HCT116 (cell line): ENCODE data around the gene TESK1. TPM values are rescaled to one million over a fixed set of nuclear protein-coding genes. Genes with fewer than 3 reads are reported as not detected.

ENCODE experiments used
- ATAC-seq: fragments of 200-7000 bp; cut with Tn5 transposase; 2 replicates; pipeline ENCODE4 v1.9.1; 2020; ENCODE audit warnings: mild to moderate bottlenecking, moderate library complexity
- BruUV-seq: library from RNA; stranded (reverse); fragments of 400-500 nt; replicated peaks from 2 replicates; lab custom pipeline; 2021; lab: Mats Ljungman, UMichigan
- CTCF ChIA-PET: fragments of 300-600 bp; sonication (Branson Sonifier 250); formaldehyde crosslinking; loops from one replicate; lab custom pipeline; 2021; ENCODE audit warnings: antibody characterized with exemption; lab: Charles Lee
- POLR2A ChIA-PET: fragments of 300-600, 350-600 bp; sonication (Branson Sonifier 250); formaldehyde crosslinking; loops from one replicate; lab custom pipeline; 2021; ENCODE audit warnings: antibody characterized with exemption; lab: Charles Lee
- RAD21 ChIA-PET, 2 experiments: fragments of 300-600 bp; sonication (Branson Sonifier 250); formaldehyde crosslinking; loops; one replicate each; lab custom pipeline; 2023; ENCODE audit warnings: low total read pairs in 2 of 2; ENCODE audit not compliant: uncharacterized antibody in 2 of 2, unreplicated experiment in 2 of 2, low non-redundant PET in 1 of 2; lab: Charles Lee
- DNase-seq: peaks from one replicate; pipeline ENCODE4 v3.0.0-alpha.2; 2010; ENCODE audit warnings: low read depth, low spot score
- H2AFZ ChIP-seq: fragments of 200-600 bp; shearing (Covaris generic), sonication (generic); 2 replicates; pipeline ENCODE4 v1.6.1; 2017; ENCODE audit warnings: low read depth, mixed run types, mixed read lengths, antibody characterized with exemption, low read length; ENCODE audit not compliant: poor library complexity, severe bottlenecking
- H3K27ac ChIP-seq: 2 replicates; pipeline ENCODE4 v1.5.1; 2012; ENCODE audit warnings: low read depth, low read length
- H3K27me3 ChIP-seq: fragments of 200-600 bp; sonication (generic); 2 replicates; pipeline ENCODE4 v1.6.1; 2016; ENCODE audit warnings: mixed run types, low read length, mixed read lengths; ENCODE audit not compliant: insufficient read depth
- H3K36me3 ChIP-seq, 2 experiments: fragments of 200-500 bp in 1 of 2; fragments of 200-600 bp in 1 of 2; sonication (Bioruptor generic) in 1 of 2; sonication (generic) in 1 of 2; 2 replicates each; pipeline versions ENCODE4 v1.5.1 to v1.6.1; 2014 to 2016; ENCODE audit warnings: low read length in 2 of 2, inconsistent platforms in 1 of 2, mixed read lengths in 1 of 2, mixed run types in 1 of 2; ENCODE audit not compliant: insufficient read depth in 2 of 2, control insufficient read depth in 1 of 2
- H3K4me1 ChIP-seq, 2 experiments: fragments of 200-600 bp in 1 of 2; sonication (generic) in 1 of 2; 2 replicates each; pipeline versions ENCODE4 v1.5.1 to v1.6.1; 2012 to 2017; ENCODE audit warnings: low read length in 2 of 2, inconsistent platforms in 1 of 2, mild to moderate bottlenecking in 1 of 2, mixed read lengths in 1 of 2, mixed run types in 1 of 2, moderate library complexity in 1 of 2; ENCODE audit not compliant: insufficient read depth in 2 of 2, control insufficient read depth in 1 of 2
- H3K4me2 ChIP-seq: fragments of 200-600 bp; sonication (generic); 2 replicates; pipeline ENCODE4 v1.6.1; 2017; ENCODE audit warnings: mixed run types, low read length, mixed read lengths
- H3K4me3 ChIP-seq, 2 experiments: fragments of 200-600 bp in 1 of 2; sonication (generic) in 1 of 2; replicated peaks in 1 of 2; 2 replicates each; pipeline ENCODE4 v1.5.1; 2011 to 2016; ENCODE audit warnings: low read length in 2 of 2, control low read depth in 1 of 2, low read depth in 1 of 2, mild to moderate bottlenecking in 1 of 2, mixed read lengths in 1 of 2, mixed run types in 1 of 2
- H3K79me2 ChIP-seq: fragments of 200-600 bp; sonication (generic); 2 replicates; pipeline ENCODE4 v1.6.1; 2017; ENCODE audit warnings: mild to moderate bottlenecking, mixed run types, low read length, moderate library complexity, mixed read lengths; ENCODE audit not compliant: insufficient read depth
- H3K9ac ChIP-seq: fragments of 200-600 bp; sonication (generic); 2 replicates; pipeline ENCODE4 v1.6.1; 2016; ENCODE audit warnings: low read length, mixed read lengths
- H3K9me2 ChIP-seq: fragments of 200-600 bp; sonication (generic), shearing (Covaris generic); 2 replicates; pipeline ENCODE4 v1.6.1; 2017; ENCODE audit warnings: mixed run types, mild to moderate bottlenecking, moderate library complexity; ENCODE audit not compliant: insufficient read depth
- H3K9me3 ChIP-seq, 2 experiments: fragments of 200-500 bp in 1 of 2; fragments of 200-600 bp in 1 of 2; sonication (Bioruptor generic) in 1 of 2; sonication (generic) in 1 of 2; 2 replicates each; pipeline ENCODE4 v1.6.1; 2014 to 2017; ENCODE audit warnings: low read length in 2 of 2, mixed read lengths in 2 of 2, inconsistent platforms in 1 of 2, low read depth in 1 of 2, mild to moderate bottlenecking in 1 of 2, mixed run types in 1 of 2, moderate library complexity in 1 of 2; ENCODE audit not compliant: control insufficient read depth in 1 of 2, insufficient read depth in 1 of 2
- H4K20me1 ChIP-seq: fragments of 200-600 bp; sonication (generic), shearing (Covaris generic); 2 replicates; pipeline ENCODE4 v1.6.1; 2017; ENCODE audit warnings: mixed run types, mild to moderate bottlenecking, moderate library complexity; ENCODE audit not compliant: insufficient read depth
- CBX3 ChIP-seq: IDR thresholded peaks from 2 replicates; pipeline ENCODE4 v1.6.1; 2012; ENCODE audit warnings: low read depth
- EGR1 ChIP-seq: IDR thresholded peaks from 2 replicates; pipeline ENCODE4 v1.6.1; 2012; ENCODE audit warnings: low read depth
- EZH2phosphoT487 ChIP-seq: fragments of 200-600 bp; IDR thresholded peaks from 2 replicates; pipeline ENCODE4 v1.6.1; 2018; ENCODE audit warnings: antibody characterized with exemption, borderline replicate concordance
- JUND ChIP-seq: IDR thresholded peaks from 2 replicates; pipeline ENCODE4 v1.6.1; 2012
- POLR2A ChIP-seq: IDR thresholded peaks from 2 replicates; pipeline ENCODE4 v1.7.0; 2011; ENCODE audit warnings: borderline replicate concordance; ENCODE audit not compliant: insufficient read depth, insufficient read length; ENCODE audit errors: extremely low read depth
- POLR2AphosphoS5 ChIP-seq: IDR thresholded peaks from 2 replicates; pipeline ENCODE4 v1.6.1; 2011; ENCODE audit warnings: mild to moderate bottlenecking, low read depth, low read length, moderate library complexity
- RAD21 ChIP-seq: IDR thresholded peaks from 2 replicates; pipeline ENCODE4 v1.6.1; 2012; ENCODE audit warnings: low read depth, mild to moderate bottlenecking
- REST ChIP-seq: IDR thresholded peaks from 2 replicates; pipeline ENCODE4 v1.6.1; 2012; ENCODE audit warnings: low read depth
- SIN3A ChIP-seq: IDR thresholded peaks from 2 replicates; pipeline ENCODE4 v1.6.1; 2012; ENCODE audit warnings: low read depth
- SP1 ChIP-seq: IDR thresholded peaks from 2 replicates; pipeline ENCODE4 v1.6.1; 2012; ENCODE audit warnings: low read depth
- SRF ChIP-seq: IDR thresholded peaks from 2 replicates; pipeline ENCODE4 v1.6.1; 2012; ENCODE audit warnings: low read depth
- ZFX ChIP-seq: fragments of 450-650 bp; IDR thresholded peaks from 2 replicates; pipeline ENCODE4 v1.6.1; 2017
- intact Hi-C: fragments of 100-400 bp; cut with micrococcal nuclease; formaldehyde crosslinking; loops from 2 replicates; pipeline ENCODE4 v1.10.0; 2022
- total RNA-seq: library from RNA; stranded (reverse); gene quantifications from one replicate; pipeline ENCODE4 v1.2.1, GENCODE V29; 2021; ENCODE audit not compliant: unreplicated experiment
- TF ChIP-seq, protein P1 (sequence below): IDR thresholded peaks from 2 replicates; pipeline ENCODE4 v1.6.1; 2012
- TF ChIP-seq, protein P2 (sequence below), 3 experiments: fragments of 200-600 bp in 1 of 3; sonication (generic) in 1 of 3; IDR thresholded peaks in 2 of 3; conservative IDR thresholded peaks in 1 of 3; 2 replicates each; pipeline ENCODE4 v1.5.1; 2012 to 2017; ENCODE audit warnings: low read depth in 2 of 3, low read length in 2 of 3, antibody characterized with exemption in 1 of 3, borderline replicate concordance in 1 of 3, control low read depth in 1 of 3, mild to moderate bottlenecking in 1 of 3, mixed read lengths in 1 of 3, mixed run types in 1 of 3, moderate library complexity in 1 of 3; ENCODE audit not compliant: insufficient read depth in 1 of 3

Gene TESK1
- total RNA-seq, 1 experiment from 2014 or later, result 26.6 TPM

DNA sequence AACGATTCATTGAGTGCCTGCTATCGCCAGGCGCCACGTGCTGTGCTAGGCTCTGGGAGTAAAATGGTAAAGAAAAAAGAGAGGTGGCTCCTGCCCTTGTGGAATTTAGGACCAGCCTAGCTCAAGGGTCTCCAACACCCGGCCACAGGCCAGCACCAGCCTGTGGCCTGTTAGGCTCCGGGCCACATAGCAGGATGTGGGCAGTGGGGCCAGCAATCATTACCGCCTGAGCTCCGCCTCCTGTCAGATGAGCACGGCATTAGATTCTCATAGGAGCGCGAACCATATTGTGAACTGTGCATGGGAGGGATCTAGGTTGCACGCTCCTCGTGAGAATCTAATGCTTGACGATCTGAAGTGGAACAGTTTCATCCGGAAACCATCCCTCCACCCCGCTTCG lies 51.3 kb downstream of the TESK1 start:
- ATAC-seq (no peak), DNase-seq (no peak)
- intact Hi-C loops, result loop anchor here (2.0 to 10.0 kb wide), 3 partner anchors 34 to 542 kb away; partner anchors contain the start of genes ATOSB and TESK1
- no peak overlapping the region for H3K4me2 ChIP-seq
- H3K9me3 ChIP-seq, result no peaks in the 10 kb centered on the region
- H3K4me3 ChIP-seq, result no peak overlapping the region
- peaks cover 2 to 10% of the 10 kb centered on the region in 2 experiments; a peak in 2 of 4 replicates for H3K36me3 ChIP-seq
- ChIA-PET RAD21 (no interaction called here), CTCF (interaction anchor here (1.4 to 2.6 kb wide), 2 partner anchors 9 to 79 kb away, joined by 4 to 12 read pairs; no protein-coding TSS in a partner anchor), POLR2A (interaction anchor here (0.6 kb wide), 1 partner anchor 576 kb away, joined by 5 read pairs; the partner anchor contains the start of gene FANCG)
- H3K9me2 ChIP-seq, result no peaks in the 10 kb centered on the region
- H3K27me3 ChIP-seq, result no peaks in the 10 kb centered on the region
- H3K9ac ChIP-seq, result no peak overlapping the region
- H3K27ac ChIP-seq, result no peak overlapping the region
- H2AFZ ChIP-seq, result no peak overlapping the region
- BruUV-seq, result no TSS peak
- H3K79me2 ChIP-seq, result no peaks in the 10 kb centered on the region
- no peaks in the 10 kb centered on the region for H4K20me1 ChIP-seq
- H3K4me1 ChIP-seq, result peaks cover 10 to 39% of the 10 kb centered on the region in 2 experiments; a peak in 3 of 4 replicates
- TF ChIP-seq POLR2AphosphoS5, result no peak
- TF ChIP-seq ZFX, result no peak
- TF ChIP-seq, protein P1, sequence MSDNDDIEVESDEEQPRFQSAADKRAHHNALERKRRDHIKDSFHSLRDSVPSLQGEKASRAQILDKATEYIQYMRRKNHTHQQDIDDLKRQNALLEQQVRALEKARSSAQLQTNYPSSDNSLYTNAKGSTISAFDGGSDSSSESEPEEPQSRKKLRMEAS, result no peak
- no peak for TF ChIP-seq EZH2phosphoT487
- TF ChIP-seq SRF, result no peak
- TF ChIP-seq, protein P2, sequence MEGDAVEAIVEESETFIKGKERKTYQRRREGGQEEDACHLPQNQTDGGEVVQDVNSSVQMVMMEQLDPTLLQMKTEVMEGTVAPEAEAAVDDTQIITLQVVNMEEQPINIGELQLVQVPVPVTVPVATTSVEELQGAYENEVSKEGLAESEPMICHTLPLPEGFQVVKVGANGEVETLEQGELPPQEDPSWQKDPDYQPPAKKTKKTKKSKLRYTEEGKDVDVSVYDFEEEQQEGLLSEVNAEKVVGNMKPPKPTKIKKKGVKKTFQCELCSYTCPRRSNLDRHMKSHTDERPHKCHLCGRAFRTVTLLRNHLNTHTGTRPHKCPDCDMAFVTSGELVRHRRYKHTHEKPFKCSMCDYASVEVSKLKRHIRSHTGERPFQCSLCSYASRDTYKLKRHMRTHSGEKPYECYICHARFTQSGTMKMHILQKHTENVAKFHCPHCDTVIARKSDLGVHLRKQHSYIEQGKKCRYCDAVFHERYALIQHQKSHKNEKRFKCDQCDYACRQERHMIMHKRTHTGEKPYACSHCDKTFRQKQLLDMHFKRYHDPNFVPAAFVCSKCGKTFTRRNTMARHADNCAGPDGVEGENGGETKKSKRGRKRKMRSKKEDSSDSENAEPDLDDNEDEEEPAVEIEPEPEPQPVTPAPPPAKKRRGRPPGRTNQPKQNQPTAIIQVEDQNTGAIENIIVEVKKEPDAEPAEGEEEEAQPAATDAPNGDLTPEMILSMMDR (IDR thresholded peaks at IDR 0.05 in 2 of 3, conservative IDR thresholded peaks at IDR 0.05 in 1 of 3; ENCODE audit: borderline replicate concordance in 1 of 3, insufficient read depth in 1 of 3, low read depth in 2 of 3, low read length in 2 of 3), result no peak
- no peak for TF ChIP-seq POLR2A
- no peak for TF ChIP-seq SIN3A
- TF ChIP-seq RAD21, result no peak
- no peak for TF ChIP-seq JUND
- no peak for TF ChIP-seq CBX3
- no peak for TF ChIP-seq REST
- no peak for TF ChIP-seq SP1
- no peak for TF ChIP-seq EGR1
